ENCODE measurements around the gene DHRS4.
"Not testable (repeated sequence)": the region's sequence is repeated elsewhere in the genome, so short reads cannot be mapped to it uniquely, and the experiment has no call there.

DHRS4 gene

GRCh38 chr14:23939607-23940326, 13.8 kb upstream of the DHRS4 start:
- no peak overlapping the region for H3K4me3 ChIP-seq
- no peak overlapping the region for H3K27ac ChIP-seq

DNA sequence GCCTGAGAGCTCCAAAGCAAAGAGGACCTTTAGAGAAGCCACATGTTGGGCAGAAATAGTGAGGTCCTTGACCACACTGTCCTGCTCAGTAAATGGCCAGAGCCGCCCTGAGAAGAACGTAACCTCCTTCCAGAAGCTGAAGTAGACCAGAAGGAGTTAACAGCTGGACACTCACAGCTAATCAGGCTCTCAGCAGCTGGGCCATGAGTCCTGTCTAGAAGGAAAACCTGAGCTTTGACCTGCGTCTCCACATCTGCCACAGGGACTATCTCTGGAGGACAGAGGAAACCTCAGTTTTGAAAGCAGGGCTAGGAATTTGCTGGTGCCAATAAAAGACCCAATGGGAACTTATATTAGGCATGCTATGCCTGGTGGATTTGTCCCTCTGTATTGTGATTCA, 12.3 kb upstream of the DHRS4 start:
- H3K27ac ChIP-seq = no peak overlapping the region
- H3K4me3 ChIP-seq = no peak overlapping the region

DNA sequence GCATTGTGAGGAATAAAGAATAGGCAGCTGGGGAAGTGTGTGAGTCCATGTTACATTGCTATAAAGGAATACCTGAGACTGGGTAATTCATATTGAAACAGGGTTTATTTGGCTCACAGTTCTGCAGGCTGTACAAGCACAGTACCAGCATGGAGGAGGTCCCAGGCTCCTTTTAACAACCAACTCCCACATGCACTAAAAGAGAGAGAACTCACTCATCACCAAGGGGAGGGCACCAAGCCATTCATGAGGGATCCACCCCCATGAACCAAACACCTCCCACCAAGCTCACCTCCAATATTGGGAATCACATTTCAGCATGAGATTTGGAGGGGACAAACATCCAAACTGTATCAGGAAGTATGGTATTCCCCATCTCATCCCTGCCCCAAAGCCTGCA, 11.9 kb upstream of the DHRS4 start:
- H3K27ac ChIP-seq = no peak overlapping the region

DNA sequence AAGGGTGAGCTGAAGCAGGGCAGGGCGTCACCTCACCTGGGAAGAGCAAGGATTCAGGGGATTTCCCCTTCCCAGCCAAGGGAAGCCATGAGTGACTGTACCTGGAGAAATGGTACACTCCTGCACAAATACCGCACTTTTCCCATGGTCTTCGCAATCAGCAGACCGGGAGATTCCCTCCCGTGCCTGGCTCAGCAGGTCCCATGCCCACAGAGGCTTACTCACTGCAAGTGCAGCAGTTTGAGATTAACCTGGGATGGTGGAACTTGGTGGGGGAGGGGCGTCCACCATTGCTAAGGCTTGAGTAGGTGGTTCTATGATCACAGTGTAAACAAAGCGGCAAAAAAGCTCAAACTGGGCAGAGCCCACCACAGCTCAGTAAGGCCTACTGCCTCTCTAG, 11.0 kb upstream of the DHRS4 start:
- Histone ChIP-seq H3K4me3 (no peak overlapping the region), H3K27ac (no peak overlapping the region)

More for the DNA sequence above, 11.9 kb upstream of the DHRS4 start:
- H3K4me3 ChIP-seq = no peak overlapping the region

DNA sequence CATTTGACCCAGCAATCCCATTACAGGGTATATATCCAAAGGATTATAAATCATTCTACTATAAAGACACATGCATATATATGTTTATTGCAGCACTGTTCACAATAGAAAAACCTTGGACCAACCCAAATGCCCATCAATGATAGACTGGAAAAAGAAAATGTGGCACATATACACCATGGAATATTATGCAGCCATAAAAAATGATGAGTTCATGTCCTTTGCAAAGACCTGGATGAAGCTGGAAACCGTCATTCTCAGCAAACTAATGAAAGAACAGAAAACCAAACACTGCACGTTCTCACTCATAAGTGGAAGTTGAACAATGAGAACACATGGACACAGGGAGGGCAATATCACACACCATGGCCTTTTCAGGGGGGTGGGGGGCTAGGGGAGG, 4.5 kb upstream of the DHRS4 start:
- H3K4me3 ChIP-seq, H3K27ac ChIP-seq: not testable (repeated sequence)

- Histone ChIP-seq H3K27ac (no peak overlapping the region), H3K4me3 (no peak overlapping the region)
Observed at GRCh38 chr14:23950411-23951135, 3.0 kb upstream of the DHRS4 start.

- H3K4me3 ChIP-seq, H3K27ac ChIP-seq: not testable (repeated sequence)
Observed at GRCh38 chr14:23951136-23951466, 2.5 kb upstream of the DHRS4 start.

DNA sequence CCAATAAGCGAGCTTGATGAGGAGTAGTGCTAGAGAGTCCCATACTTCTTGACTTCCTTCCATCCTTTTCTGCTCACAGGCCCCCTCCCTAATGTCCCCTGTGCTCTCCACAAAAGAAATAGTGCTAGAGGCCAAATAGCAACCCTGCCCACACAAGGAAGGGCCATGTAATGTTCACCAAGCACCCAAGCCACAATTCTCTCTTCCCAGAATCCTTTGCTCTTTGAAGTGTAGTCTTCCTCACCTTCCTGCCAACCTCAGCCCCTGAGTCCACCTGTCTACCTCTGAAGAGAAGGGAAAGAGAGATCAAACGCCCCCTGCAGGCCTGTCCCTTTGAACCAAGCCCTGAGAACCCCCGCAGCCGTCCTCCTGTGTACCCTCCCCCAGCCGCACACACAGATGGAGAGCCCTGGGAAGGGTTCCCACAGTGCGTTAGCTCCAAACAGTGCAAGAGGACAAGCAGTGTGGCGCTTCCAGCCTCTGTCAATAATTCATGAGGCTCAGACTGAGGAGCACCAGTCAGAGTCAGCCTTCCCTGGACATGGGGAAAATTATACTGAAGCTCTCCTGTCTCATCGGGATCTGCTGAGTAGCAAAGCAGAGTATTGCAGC, 1.9 kb upstream of the DHRS4 start:
- no peak overlapping the region for H3K4me3 ChIP-seq
- H3K27ac ChIP-seq = no peak overlapping the region

DNA sequence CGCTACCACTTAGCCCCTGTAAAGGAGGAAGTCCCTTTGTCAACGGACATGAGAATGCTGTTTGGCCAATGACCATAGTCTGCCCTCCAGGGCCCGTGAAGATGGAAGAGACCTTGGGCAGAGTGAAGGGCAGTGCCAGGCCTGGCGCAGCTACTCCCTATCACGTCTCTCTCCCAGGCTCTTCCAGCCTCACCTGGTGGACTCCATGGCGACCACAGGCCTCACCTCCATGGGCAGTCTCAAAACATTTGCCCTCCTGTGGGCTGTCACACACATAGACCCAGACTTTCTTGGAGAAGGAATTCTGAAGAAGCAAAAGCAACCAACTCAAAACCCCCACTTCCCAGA, 480 bp upstream of the DHRS4 start:
- Histone ChIP-seq H3K4me3 (peak overlapping the region; percentile 79 to 98 (median 86)), H3K27ac (peak overlapping the region; percentile 15 to 95 (median 91))

DNA sequence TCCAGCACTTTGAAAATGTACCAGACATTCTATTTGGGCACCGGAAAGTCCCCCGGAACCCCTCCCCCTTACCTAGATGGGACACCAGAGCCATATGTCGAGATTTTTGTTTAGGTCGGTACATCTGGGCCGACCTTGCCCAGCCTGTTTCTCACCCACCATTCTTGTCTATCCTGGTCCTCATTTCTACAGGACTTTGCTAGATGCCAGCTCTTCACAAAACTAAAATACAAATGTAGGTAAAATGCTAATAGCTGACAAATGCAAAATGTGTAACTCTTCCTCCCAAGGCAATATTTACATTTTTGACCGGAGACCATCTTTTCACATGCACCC, 677 bp downstream of the DHRS4 start:
- peak overlapping the region in 19 of 21 experiments; percentile 82 to 95 (median 91) for H3K27ac ChIP-seq
- peak overlapping the region; percentile 79 to 98 (median 86) for H3K4me3 ChIP-seq

- H3K27ac ChIP-seq = peak overlapping the region in 1 of 21 experiments; percentile 93
- H3K4me3 ChIP-seq = not testable (repeated sequence)
Observed at GRCh38 chr14:23954965-23955364, 1.4 kb downstream of the DHRS4 start.

DNA sequence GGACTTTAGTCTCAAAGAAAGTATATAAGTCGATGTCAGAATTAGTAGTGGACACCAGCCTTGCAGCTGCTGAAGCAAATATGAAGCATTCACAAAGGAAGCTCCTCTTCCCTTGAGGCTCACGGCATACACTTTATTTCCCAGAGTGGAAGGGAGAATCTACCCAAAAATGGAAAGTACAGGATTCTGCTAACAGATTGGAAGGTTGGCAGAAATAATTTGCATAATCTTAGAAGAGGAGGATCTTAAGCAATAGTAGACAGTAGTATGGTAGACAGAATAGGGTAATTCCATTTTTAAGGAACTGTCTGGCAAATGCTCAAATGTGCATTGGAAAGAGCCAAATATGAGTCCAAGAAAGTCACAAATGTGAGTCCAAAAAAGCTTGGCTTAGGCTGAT, 2.2 kb downstream of the DHRS4 start:
- not testable (repeated sequence) for H3K4me3 ChIP-seq, H3K27ac ChIP-seq

GRCh38 chr14:23957913-23958569, 4.5 kb downstream of the DHRS4 start:
- not testable (repeated sequence) for H3K4me3 ChIP-seq, H3K27ac ChIP-seq

GRCh38 chr14:23960899-23961298, 7.3 kb downstream of the DHRS4 start:
- H3K4me3 ChIP-seq, H3K27ac ChIP-seq: not testable (repeated sequence)

DNA sequence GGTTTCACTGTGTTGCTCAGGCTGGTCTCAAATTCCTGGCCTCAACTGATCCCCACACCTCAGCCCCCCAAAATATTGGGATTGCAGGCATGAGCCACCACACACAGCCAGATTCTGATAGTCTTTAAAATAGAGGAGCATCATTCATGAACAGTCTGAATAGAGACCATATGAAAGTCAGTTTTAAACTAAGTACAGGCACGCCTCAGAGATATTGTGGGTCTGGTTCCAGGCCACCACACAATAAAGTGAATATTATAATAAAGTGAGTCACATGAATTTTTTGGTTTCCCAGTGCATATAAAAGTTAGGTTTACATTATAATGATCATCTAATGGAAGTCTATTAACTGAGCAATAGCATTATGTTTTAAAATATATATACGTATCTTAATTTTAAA, 8.1 kb downstream of the DHRS4 start:
- not testable (repeated sequence) for H3K27ac ChIP-seq, H3K4me3 ChIP-seq

GRCh38 chr14:23969130-23969480, 15.5 kb downstream of the DHRS4 start:
- peak overlapping the region in 3 of 7 experiments; percentile 38 to 46 (median 39) for H3K4me3 ChIP-seq

DNA sequence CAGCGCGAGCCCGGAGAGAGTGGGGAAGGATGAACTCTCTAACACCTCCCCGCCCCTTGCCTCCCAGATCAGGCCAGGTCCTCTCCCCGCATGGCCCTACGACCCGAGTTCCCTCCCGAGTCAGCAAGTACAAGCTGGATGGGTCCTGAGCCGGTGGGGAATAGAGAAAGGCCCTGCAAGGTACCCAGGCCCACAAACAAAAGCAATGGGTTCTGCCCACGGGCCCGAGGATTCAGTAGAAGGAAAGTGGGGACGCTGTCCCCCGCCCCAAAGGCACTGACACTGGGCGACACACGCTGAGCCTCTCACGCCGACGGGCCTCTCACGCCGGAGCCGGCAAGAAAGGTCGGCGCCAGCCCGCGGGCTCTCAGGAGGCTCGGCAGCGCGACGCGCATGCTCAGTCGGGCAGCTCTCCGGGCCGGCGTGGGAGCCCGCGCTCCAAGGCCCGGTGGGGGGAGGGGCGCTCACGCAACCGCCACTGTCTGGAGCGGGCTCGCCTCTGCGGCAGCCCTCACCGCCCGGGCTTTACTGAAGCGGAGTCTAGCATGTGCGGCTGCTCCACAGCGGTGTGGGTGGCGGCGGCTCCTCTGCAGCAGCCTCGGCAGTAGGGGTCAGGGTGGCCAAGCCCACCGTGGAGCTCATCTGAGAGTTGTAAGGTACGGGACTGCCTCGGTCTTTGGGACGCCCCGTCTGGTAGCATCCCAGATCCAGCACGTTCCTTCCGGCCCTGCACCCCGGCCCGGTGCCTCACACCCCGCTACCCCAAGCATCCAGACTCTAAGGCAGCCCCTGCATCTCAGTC, 16.1 kb downstream of the DHRS4 start:
- H3K27ac ChIP-seq = peak overlapping the region in 10 of 21 experiments; percentile 17 to 70 (median 40)
- H3K4me3 ChIP-seq = peak overlapping the region; percentile 25 to 46 (median 38)

More at GRCh38 chr14:23969130-23969480, 15.5 kb downstream of the DHRS4 start:
- peak overlapping the region in 1 of 21 experiments; percentile 70 for H3K27ac ChIP-seq

GRCh38 chr14:23970283-23970659, 16.7 kb downstream of the DHRS4 start:
- Histone ChIP-seq H3K4me3 (peak overlapping the region in 5 of 7 experiments; percentile 25 to 46 (median 39)), H3K27ac (peak overlapping the region in 1 of 21 experiments; percentile 65)

GRCh38 chr14:23973178-23973577, 19.6 kb downstream of the DHRS4 start:
- not testable (repeated sequence) for H3K27ac ChIP-seq, H3K4me3 ChIP-seq

- not testable (repeated sequence) for H3K4me3 ChIP-seq
Observed at GRCh38 chr14:23974041-23974440, 20.5 kb downstream of the DHRS4 start.

More at GRCh38 chr14:23974041-23974440, 20.5 kb downstream of the DHRS4 start:
- not testable (repeated sequence) for H3K27ac ChIP-seq

All from skin epidermis (tissue), 12 donors.